Mesodermal cell (in vitro differentiated cells): ENCODE data around the gene ZNF630.
"Not testable (repeated sequence)": the region's sequence is repeated elsewhere in the genome, so short reads cannot be mapped to it uniquely, and the experiment has no call there.

ENCODE experiments used
- H3K27ac ChIP-seq: 2 replicates; pipeline ENCODE4 v1.7.0; 2013; ENCODE audit warnings: mild to moderate bottlenecking, low read depth, low read length, moderate library complexity; ENCODE audit not compliant: severe bottlenecking
- H3K36me3 ChIP-seq: 2 replicates; pipeline ENCODE4 v1.7.1; 2013; ENCODE audit warnings: mild to moderate bottlenecking, low read length, moderate library complexity; ENCODE audit not compliant: control insufficient read depth, insufficient read depth
- H3K4me1 ChIP-seq: one replicate; pipeline ENCODE4 v1.7.1; 2013; ENCODE audit warnings: mild to moderate bottlenecking, low read length; ENCODE audit not compliant: insufficient read depth, control insufficient read depth, poor library complexity, severe bottlenecking
- H3K4me3 ChIP-seq: 2 replicates; pipeline ENCODE4 v1.7.0; 2013; ENCODE audit warnings: low read length, control low read depth, mild to moderate bottlenecking; ENCODE audit not compliant: insufficient read depth, poor library complexity, severe bottlenecking; ENCODE audit errors: extremely low read depth
- H3K9me3 ChIP-seq: 2 replicates; pipeline ENCODE4 v1.7.1; 2013; ENCODE audit warnings: mild to moderate bottlenecking, low read length, moderate library complexity; ENCODE audit not compliant: control insufficient read depth
- WGBS, 2 experiments: methylation state at CpG; one replicate each; pipeline ENCODE4 v1.1.5; 2013; ENCODE audit warnings: missing lambda C conversion rate in 2 of 2; ENCODE audit not compliant: insufficient coverage in 2 of 2; 5-methylcytosine and 5-hydroxymethylcytosine counted together

Gene ZNF630

DNA sequence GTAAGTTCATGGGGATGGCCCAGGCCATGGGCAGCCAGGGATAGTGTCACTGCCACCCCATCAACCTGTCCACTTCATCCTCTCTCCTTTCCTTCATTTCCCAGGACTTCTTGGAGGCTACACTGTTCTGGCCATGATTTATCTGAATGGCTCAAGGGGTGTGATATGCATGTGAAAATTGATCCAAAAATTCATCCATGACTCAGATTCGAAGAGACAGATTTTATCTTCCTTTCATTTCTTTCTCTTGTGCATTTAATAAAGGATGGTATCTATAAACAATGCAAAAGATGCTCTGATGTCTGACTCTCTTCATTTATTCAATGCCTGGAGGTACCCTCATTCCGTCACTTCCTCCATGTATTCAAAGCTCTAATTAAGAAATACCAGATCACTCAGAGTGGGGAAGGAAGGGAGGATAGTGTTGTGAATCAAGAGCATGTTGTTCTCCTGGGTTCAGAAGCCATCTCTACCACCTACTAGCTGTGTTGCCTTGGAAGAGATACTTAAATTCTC, 61.9 kb downstream of the ZNF630 start:
- no CpG with 5 or more reads among the region's 2 CpGs for WGBS, 2 experiments

More for the DNA sequence above, 61.9 kb downstream of the ZNF630 start:
- not testable (repeated sequence) for H3K27ac ChIP-seq, H3K36me3 ChIP-seq, H3K4me3 ChIP-seq, H3K9me3 ChIP-seq, H3K4me1 ChIP-seq
